K562 (cell line): ENCODE measurements around the gene DDX5. TPM values are rescaled to one million over a fixed set of nuclear protein-coding genes. Genes with fewer than 3 reads are reported as not detected.

Experiments used
- BHLHE40 ChIP-seq: IDR thresholded peaks from 2 replicates; pipeline ENCODE4 v1.6.1; 2011; ENCODE audit warnings: low read length, improper control_type of control experiment
- CHD7 ChIP-seq: fragments of 200-600 bp; sonication (generic); IDR thresholded peaks from one replicate; pipeline ENCODE4 v1.6.1; 2012; ENCODE audit warnings: mild to moderate bottlenecking, low read depth, low read length, inconsistent platforms
- ETV1 ChIP-seq: fragments of 450-650 bp; conservative IDR thresholded peaks from 2 replicates; pipeline ENCODE4 v1.6.1; 2016; ENCODE audit warnings: missing genetic modification characterization, control low read depth, low read depth, missing compliant biosample characterization
- ETV5 ChIP-seq: sonication (generic); formaldehyde crosslinking; IDR thresholded peaks from 2 replicates; pipeline ENCODE4 v1.4.0; 2020; ENCODE audit warnings: low read depth, mild to moderate bottlenecking, missing genetic modification reagents
- GATA2 ChIP-seq: sonication (generic); formaldehyde crosslinking; IDR thresholded peaks from 2 replicates; pipeline ENCODE4 v1.4.0; 2020; ENCODE audit warnings: mild to moderate bottlenecking, missing genetic modification reagents
- HDAC3 ChIP-seq: fragments of 450-650 bp; IDR thresholded peaks from 2 replicates; pipeline ENCODE4 v1.6.1; 2018; ENCODE audit warnings: borderline replicate concordance, mild to moderate bottlenecking, moderate library complexity; ENCODE audit not compliant: partially characterized antibody
- HMG20B ChIP-seq: fragments of 250-450 bp; sonication (Bioruptor Pico); IDR thresholded peaks from 2 replicates; pipeline ENCODE4 v1.5.0; 2021; ENCODE audit warnings: mild to moderate bottlenecking
- RBM34 ChIP-seq: fragments of 200-400 bp; formaldehyde crosslinking; IDR thresholded peaks from 2 replicates; pipeline ENCODE4 v1.6.1; 2018; ENCODE audit warnings: low read length, borderline replicate concordance; ENCODE audit not compliant: insufficient read depth
- SP2 ChIP-seq: IDR thresholded peaks from 2 replicates; pipeline ENCODE4 v1.6.1; 2011; ENCODE audit warnings: mild to moderate bottlenecking, low read depth, low read length, moderate library complexity; ENCODE audit not compliant: poor library complexity, severe bottlenecking; ENCODE audit errors: extremely low read depth
- SPI1 ChIP-seq: IDR thresholded peaks from 2 replicates; pipeline ENCODE4 v1.6.1; 2011; ENCODE audit warnings: low read depth, low read length, control low read depth, borderline replicate concordance
- TCF15 ChIP-seq: fragments of 250-450 bp; sonication (Bioruptor Pico); IDR thresholded peaks from 2 replicates; pipeline ENCODE4 v1.8.0; 2022; ENCODE audit warnings: moderate library complexity, mild to moderate bottlenecking, inconsistent platforms
- YY1 ChIP-seq, 3 experiments: IDR thresholded peaks; 2 replicates each; pipeline ENCODE4 v1.6.1; 2011; ENCODE audit warnings: low read length in 2 of 3, mild to moderate bottlenecking in 2 of 3, moderate library complexity in 2 of 3, borderline replicate concordance in 1 of 3, control low read depth in 1 of 3, low read depth in 1 of 3; ENCODE audit not compliant: insufficient read depth in 3 of 3, insufficient replicate concordance in 2 of 3, control insufficient read depth in 1 of 3, insufficient read length in 1 of 3; ENCODE audit errors: extremely low read depth in 1 of 3
- polyA plus RNA-seq, 8 experiments: library from polyadenylated mRNA; depleted of rRNA in 4 of 8; stranded (reverse) in 5 of 8; unstranded in 3 of 8; fragments of >200 nt; fragmentation: Nextera tagmentation in 2 of 8; fragmentation: Illumina TruSeq in 1 of 8; extraction: Ambion mirVana in 2 of 8; extraction: Trizol in 1 of 8; gene quantifications; 2 replicates each; pipeline versions ENCODE4 v1.2.1 to v1.2.3, GENCODE V29; 2011 to 2014; ENCODE audit warnings: inconsistent platforms in 1 of 8, missing spikeins in 1 of 8
- total RNA-seq, 7 experiments: library from RNA; depleted of rRNA in 6 of 7; stranded (reverse); fragments of >200 nt in 6 of 7; fragmentation: Illumina TruSeq in 2 of 7; extraction: Trizol in 2 of 7; gene quantifications; 2 replicates each; pipeline versions ENCODE4 v1.2.1 to v1.2.3, GENCODE V29; 2011 to 2021; ENCODE audit warnings: low replicate concordance in 1 of 7
- TF ChIP-seq, protein P1 (sequence below): IDR thresholded peaks from 2 replicates; pipeline ENCODE4 v1.6.1; 2014; ENCODE audit warnings: antibody characterized with exemption

Gene DDX5
- total and polyA plus RNA-seq, 9 of the 15 experiments (the other 6 are each of a cell fraction or from before 2014, with no cell fraction given), result 306 to 1,639 (median 604) TPM

GRCh38 chr17:64448665-64449512 is 57.2 kb downstream of the DDX5 start, which contains the start of gene MILR1 (continued):
- TF ChIP-seq CHD7 (no peak), HDAC3 (no peak), ETV5 (no peak), RBM34 (no peak), SPI1 (peak; percentile 96), TCF15 (CRISPR knock-in tag) (no peak), BHLHE40 (no peak), HMG20B (CRISPR knock-in tag) (no peak), ETV1 (tag) (no peak; the same call in 1 of the 2 replicates), GATA2 (CRISPR knock-in tag) (no peak), SP2 (no peak), YY1 (IDR thresholded peaks at IDR 0.05; ENCODE audit: borderline replicate concordance in 1 of 3, control insufficient read depth in 1 of 3, extremely low read depth in 1 of 3, insufficient read depth in 3 of 3, insufficient read length in 1 of 3, insufficient replicate concordance in 2 of 3, low read depth in 1 of 3, low read length in 2 of 3) (peak in 1 of 3 experiments; percentile 58)
- TF ChIP-seq, protein P1, sequence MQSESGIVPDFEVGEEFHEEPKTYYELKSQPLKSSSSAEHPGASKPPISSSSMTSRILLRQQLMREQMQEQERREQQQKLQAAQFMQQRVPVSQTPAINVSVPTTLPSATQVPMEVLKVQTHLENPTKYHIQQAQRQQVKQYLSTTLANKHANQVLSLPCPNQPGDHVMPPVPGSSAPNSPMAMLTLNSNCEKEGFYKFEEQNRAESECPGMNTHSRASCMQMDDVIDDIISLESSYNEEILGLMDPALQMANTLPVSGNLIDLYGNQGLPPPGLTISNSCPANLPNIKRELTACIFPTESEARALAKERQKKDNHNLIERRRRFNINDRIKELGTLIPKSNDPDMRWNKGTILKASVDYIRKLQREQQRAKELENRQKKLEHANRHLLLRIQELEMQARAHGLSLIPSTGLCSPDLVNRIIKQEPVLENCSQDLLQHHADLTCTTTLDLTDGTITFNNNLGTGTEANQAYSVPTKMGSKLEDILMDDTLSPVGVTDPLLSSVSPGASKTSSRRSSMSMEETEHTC, result no peak
